ENCODE results near the gene STMN3. TPM values are rescaled to one million over a fixed set of nuclear protein-coding genes. Genes with fewer than 3 reads are reported as not detected.

Gene STMN3
- polyA plus RNA-seq, 1 experiment = 12.7 TPM

GRCh38 chr20:63590218-63591146 lies 62.7 kb downstream of the STMN3 start:
- CTCF ChIA-PET = no interaction called here
- POLR2A ChIA-PET = no interaction called here
- Histone ChIP-seq H3K4me3 (ENCODE audit: low read depth, low read length) (no peak overlapping the region), H3K36me3 (ENCODE audit: control insufficient read depth, insufficient read depth, low read length) (peaks cover 22% of the 10 kb centered on the region), H3K27me3 (ENCODE audit: control insufficient read depth, insufficient read depth, low read length) (no peaks in the 10 kb centered on the region)
- no peak for TF ChIP-seq CTCF (IDR thresholded peaks at IDR 0.05; ENCODE audit: insufficient read depth, low read depth, low read length)
- DNase-seq (ENCODE audit: low read depth) = no peak

Small RNAs within 50 kb of the gene (small RNA-seq; reads per million reads assigned to genes)
- not detected for gene TNFRSF6B (ENCODE audit: insufficient read length, low read depth, low replicate concordance)

Other genes with a start within 250 kb of the STMN3 start
- gene KCNQ2, start 180.8 kb downstream of the STMN3 start, polyA plus RNA-seq (2011; rRNA removed) = not detected in 2 replicates
- 8.3 and 9.4 TPM in 2 replicates for gene EEF1A2, start 154.3 kb downstream of the STMN3 start, polyA plus RNA-seq (2011; rRNA removed)
- 16.5 and 26.9 TPM in 2 replicates for gene PPDPF, start 132.7 kb downstream of the STMN3 start, polyA plus RNA-seq (2011; rRNA removed)
- gene PTK6, start 116.0 kb downstream of the STMN3 start, polyA plus RNA-seq (2011; rRNA removed) = 0.05 and 0.07 TPM in 2 replicates
- gene SRMS, start 105.7 kb downstream of the STMN3 start, polyA plus RNA-seq (2011; rRNA removed) = not detected in 2 replicates
- gene FNDC11, start 99.3 kb downstream of the STMN3 start, polyA plus RNA-seq (2011; rRNA removed) = 0.26 and 0.76 TPM in 2 replicates
- 4.3 and 7.9 TPM in 2 replicates for gene HELZ2, start 79.2 kb downstream of the STMN3 start, polyA plus RNA-seq (2011; rRNA removed)
- 5.2 and 7.4 TPM in 2 replicates for gene GMEB2, start 26.3 kb downstream of the STMN3 start, polyA plus RNA-seq (2011; rRNA removed)
- gene RTEL1, start 4.9 kb upstream of the STMN3 start, polyA plus RNA-seq (2011; rRNA removed) = 13.6 and 18.3 TPM in 2 replicates
- gene TNFRSF6B, start 43.2 kb upstream of the STMN3 start, polyA plus RNA-seq (2011; rRNA removed) = 2.1 and 3.2 TPM in 2 replicates
- gene ARFRP1, start 54.6 kb upstream of the STMN3 start, polyA plus RNA-seq (2011; rRNA removed) = 29.3 and 41.9 TPM in 2 replicates
- 9.4 and 15.9 TPM in 2 replicates for gene ZGPAT, start 54.6 kb upstream of the STMN3 start, polyA plus RNA-seq (2011; rRNA removed)
- 1.7 and 2.5 TPM in 2 replicates for gene LIME1, start 83.2 kb upstream of the STMN3 start, polyA plus RNA-seq (2011; rRNA removed)
- gene SLC2A4RG, start 86.4 kb upstream of the STMN3 start, polyA plus RNA-seq (2011; rRNA removed) = 36.6 and 52.0 TPM in 2 replicates
- gene ZBTB46, start 177.8 kb upstream of the STMN3 start, polyA plus RNA-seq (2011; rRNA removed) = 0.13 and 0.32 TPM in 2 replicates
- not detected in 2 replicates for gene ABHD16B, start 208.1 kb upstream of the STMN3 start, polyA plus RNA-seq (2011; rRNA removed)
- 243 and 288 TPM in 2 replicates for gene TPD52L2, start 211.8 kb upstream of the STMN3 start, polyA plus RNA-seq (2011; rRNA removed)
- gene DNAJC5, start 241.7 kb upstream of the STMN3 start, polyA plus RNA-seq (2011; rRNA removed) = 33.7 and 45.6 TPM in 2 replicates